ENCODE measurements around the gene HDDC3. TPM values are rescaled to one million over a fixed set of nuclear protein-coding genes. Genes with fewer than 3 reads are reported as not detected.

HDDC3 gene
- total and polyA plus RNA-seq, 9 of the 15 experiments (the other 6 are each of a cell fraction or from before 2014, with no cell fraction given) = 14.9 to 55.8 (median 36.9) TPM

- TF ChIP-seq ZNF398 (CRISPR knock-in tag; IDR thresholded peaks at IDR 0.05) = no peak
- TF ChIP-seq MAFK (IDR thresholded peaks at IDR 0.05; ENCODE audit: low read length) = peak; percentile 74; the same call in 1 of the 2 replicates
- TF ChIP-seq MAFF (IDR thresholded peaks at IDR 0.05; ENCODE audit: low read length) = peak; percentile 85
- TF ChIP-seq ZNF253 (CRISPR knock-in tag; conservative IDR thresholded peaks at IDR 0.05) = no peak
- TF ChIP-seq, protein P1, sequence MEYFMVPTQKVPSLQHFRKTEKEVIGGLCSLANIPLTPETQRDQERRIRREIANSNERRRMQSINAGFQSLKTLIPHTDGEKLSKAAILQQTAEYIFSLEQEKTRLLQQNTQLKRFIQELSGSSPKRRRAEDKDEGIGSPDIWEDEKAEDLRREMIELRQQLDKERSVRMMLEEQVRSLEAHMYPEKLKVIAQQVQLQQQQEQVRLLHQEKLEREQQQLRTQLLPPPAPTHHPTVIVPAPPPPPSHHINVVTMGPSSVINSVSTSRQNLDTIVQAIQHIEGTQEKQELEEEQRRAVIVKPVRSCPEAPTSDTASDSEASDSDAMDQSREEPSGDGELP (CRISPR knock-in tag; IDR thresholded peaks at IDR 0.05; ENCODE audit: borderline replicate concordance) = no peak
- peak; percentile 78 for TF ChIP-seq NFE2L1 (tag; IDR thresholded peaks at IDR 0.05; ENCODE audit: borderline replicate concordance, low read depth)
- no peak for TF ChIP-seq CBX5 (IDR thresholded peaks at IDR 0.05; ENCODE audit: borderline replicate concordance, low read depth)
- TF ChIP-seq TARDBP (IDR thresholded peaks at IDR 0.05) = no peak
- no peak for TF ChIP-seq TBP (optimal IDR thresholded peaks at IDR 0.05; ENCODE audit: low read depth, low read length)
- no peak for TF ChIP-seq ZNF586 (CRISPR knock-in tag; conservative IDR thresholded peaks at IDR 0.05)
- no peak for TF ChIP-seq MCM2 (IDR thresholded peaks at IDR 0.05; ENCODE audit: low read depth)
- no peak for TF ChIP-seq KLF10 (CRISPR knock-in tag; IDR thresholded peaks at IDR 0.05)
- no peak for TF ChIP-seq RUNX1 (IDR thresholded peaks at IDR 0.05; ENCODE audit: low read depth)
- TF ChIP-seq CBX3 (IDR thresholded peaks at IDR 0.05; ENCODE audit: borderline replicate concordance in 1 of 2, low read length in 2 of 2) = no peak
- TF ChIP-seq, protein P2, sequence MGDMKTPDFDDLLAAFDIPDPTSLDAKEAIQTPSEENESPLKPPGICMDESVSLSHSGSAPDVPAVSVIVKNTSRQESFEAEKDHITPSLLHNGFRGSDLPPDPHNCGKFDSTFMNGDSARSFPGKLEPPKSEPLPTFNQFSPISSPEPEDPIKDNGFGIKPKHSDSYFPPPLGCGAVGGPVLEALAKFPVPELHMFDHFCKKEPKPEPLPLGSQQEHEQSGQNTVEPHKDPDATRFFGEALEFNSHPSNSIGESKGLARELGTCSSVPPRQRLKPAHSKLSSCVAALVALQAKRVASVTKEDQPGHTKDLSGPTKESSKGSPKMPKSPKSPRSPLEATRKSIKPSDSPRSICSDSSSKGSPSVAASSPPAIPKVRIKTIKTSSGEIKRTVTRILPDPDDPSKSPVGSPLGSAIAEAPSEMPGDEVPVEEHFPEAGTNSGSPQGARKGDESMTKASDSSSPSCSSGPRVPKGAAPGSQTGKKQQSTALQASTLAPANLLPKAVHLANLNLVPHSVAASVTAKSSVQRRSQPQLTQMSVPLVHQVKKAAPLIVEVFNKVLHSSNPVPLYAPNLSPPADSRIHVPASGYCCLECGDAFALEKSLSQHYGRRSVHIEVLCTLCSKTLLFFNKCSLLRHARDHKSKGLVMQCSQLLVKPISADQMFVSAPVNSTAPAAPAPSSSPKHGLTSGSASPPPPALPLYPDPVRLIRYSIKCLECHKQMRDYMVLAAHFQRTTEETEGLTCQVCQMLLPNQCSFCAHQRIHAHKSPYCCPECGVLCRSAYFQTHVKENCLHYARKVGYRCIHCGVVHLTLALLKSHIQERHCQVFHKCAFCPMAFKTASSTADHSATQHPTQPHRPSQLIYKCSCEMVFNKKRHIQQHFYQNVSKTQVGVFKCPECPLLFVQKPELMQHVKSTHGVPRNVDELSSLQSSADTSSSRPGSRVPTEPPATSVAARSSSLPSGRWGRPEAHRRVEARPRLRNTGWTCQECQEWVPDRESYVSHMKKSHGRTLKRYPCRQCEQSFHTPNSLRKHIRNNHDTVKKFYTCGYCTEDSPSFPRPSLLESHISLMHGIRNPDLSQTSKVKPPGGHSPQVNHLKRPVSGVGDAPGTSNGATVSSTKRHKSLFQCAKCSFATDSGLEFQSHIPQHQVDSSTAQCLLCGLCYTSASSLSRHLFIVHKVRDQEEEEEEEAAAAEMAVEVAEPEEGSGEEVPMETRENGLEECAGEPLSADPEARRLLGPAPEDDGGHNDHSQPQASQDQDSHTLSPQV (IDR thresholded peaks at IDR 0.05) = 0 out of 2 replicates have a peak, but pooled peaks have one; percentile 48
- TF ChIP-seq, protein P3, sequence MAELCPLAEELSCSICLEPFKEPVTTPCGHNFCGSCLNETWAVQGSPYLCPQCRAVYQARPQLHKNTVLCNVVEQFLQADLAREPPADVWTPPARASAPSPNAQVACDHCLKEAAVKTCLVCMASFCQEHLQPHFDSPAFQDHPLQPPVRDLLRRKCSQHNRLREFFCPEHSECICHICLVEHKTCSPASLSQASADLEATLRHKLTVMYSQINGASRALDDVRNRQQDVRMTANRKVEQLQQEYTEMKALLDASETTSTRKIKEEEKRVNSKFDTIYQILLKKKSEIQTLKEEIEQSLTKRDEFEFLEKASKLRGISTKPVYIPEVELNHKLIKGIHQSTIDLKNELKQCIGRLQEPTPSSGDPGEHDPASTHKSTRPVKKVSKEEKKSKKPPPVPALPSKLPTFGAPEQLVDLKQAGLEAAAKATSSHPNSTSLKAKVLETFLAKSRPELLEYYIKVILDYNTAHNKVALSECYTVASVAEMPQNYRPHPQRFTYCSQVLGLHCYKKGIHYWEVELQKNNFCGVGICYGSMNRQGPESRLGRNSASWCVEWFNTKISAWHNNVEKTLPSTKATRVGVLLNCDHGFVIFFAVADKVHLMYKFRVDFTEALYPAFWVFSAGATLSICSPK (IDR thresholded peaks at IDR 0.05; ENCODE audit: borderline replicate concordance) = no peak
- no peak for TF ChIP-seq CBX2 (IDR thresholded peaks at IDR 0.05; ENCODE audit: insufficient read depth, low read length, poor library complexity, severe bottlenecking)
- no peak for TF ChIP-seq FUS (optimal IDR thresholded peaks at IDR 0.05; ENCODE audit: low read depth, low read length)
- no peak for TF ChIP-seq MLLT1 (IDR thresholded peaks at IDR 0.05)
These were observed 47.2 kb upstream of the HDDC3 start (continued) for GRCh38 chr15:90979582-90979981.
